GM19463 (cell line): Measurements from ENCODE around the gene ZNF165.
"Not testable (repeated sequence)": the region's sequence is repeated elsewhere in the genome, so short reads cannot be mapped to it uniquely, and the experiment has no call there.

Experiments used
- ATAC-seq: cut with Tn5 transposase; IDR thresholded peaks from one replicate; pipeline ENCODE4 v1.9.1; 2021; ENCODE audit warnings: mild to moderate bottlenecking, moderate library complexity; ENCODE audit not compliant: unreplicated experiment

Gene ZNF165

DNA sequence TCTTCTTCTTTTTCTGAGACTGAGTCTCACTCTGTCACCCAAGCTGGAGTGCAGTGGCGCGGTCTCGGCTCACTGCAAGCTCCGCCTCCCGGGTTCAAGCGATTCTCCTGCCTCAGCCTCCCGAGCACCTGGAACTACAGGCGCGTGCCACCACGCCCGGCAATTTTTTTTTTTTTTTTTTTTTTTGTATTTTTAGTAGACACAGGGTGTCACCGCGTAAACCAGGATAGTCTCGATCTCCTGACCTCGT lies at the start of gene ZNF165:
Gene ZNF165, plus strand, starts transcription at position 188 of the 250 bp plus-strand sequence. CDS start 4,913 bp downstream, outside the sequence.
- ATAC-seq, result not testable (repeated sequence)

DNA sequence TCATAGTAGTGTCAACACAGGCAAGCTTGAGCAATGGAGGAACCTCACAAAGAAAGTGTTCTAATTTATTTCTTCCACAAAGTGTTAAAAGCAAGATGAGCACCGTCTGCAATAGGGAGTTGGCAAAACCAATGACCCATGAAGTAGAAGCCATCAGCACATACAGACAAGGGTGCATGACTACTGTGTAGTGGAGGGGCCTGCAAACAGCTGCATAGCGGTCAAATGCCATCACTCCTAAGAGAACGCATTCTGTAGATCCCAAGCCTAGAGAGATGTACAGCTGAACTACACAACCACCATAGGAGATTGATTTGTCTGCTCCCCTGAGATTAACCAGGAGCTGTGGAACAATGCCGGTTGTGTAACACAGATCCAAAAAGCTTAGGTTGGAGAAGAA lies 26.8 kb upstream of the ZNF165 start:
- no peak for ATAC-seq

DNA sequence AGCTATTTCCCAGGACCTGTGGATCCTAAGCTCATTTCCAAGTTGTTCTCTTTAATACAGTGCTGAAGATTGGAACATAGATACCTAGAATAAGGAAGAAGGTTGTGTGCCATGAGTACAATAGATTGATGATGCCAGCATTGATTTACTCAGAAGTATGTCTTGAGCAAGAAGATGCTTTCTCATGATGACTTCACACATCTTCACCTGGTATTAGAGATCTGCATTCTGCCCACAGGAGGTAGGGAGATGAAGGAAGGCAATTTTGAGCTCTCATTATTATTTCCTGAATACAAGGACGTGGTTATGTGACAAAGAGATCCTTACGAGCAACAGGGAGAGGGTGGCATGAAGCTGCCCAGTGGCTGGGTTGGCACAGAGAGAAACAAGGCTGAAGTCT lies 20.0 kb upstream of the ZNF165 start:
- ATAC-seq, result no peak

DNA sequence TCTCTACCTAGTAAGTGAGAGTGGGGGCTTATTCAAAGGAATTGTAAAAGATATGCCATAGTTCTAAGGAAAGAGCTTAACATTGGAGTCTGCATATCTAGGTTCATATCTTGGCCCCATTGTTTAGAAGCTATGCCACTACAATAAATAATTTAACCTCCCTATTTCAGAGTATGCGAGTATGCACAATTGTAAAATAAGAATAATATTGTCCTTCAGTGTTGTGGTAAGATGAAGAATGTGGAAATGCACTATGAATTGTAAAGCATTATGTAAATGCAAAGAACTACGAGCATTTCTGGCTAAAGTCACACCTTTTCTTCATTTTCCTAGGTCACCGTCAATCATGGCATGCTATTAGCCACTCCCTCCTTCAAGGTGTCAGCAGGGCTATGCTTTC lies 16.1 kb upstream of the ZNF165 start:
- no peak for ATAC-seq

DNA sequence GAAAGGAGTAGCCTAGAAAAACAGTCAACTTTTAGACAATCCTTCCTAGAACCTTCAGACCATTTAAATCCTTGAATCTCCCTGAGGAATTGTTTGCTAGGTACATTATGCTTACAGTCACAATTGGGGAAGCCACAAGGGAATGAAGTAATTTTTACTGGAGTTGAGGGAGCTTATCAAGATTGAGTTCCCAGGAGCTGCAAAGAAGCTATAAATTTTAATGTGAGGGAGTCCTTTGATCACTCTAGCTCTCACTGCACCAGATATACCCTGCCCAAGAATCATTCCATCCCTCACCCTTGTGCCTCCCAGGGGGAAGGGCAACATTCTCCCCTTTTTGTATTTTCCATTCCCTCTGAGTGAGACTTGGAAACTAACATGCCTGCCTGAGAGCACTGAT lies 12.3 kb upstream of the ZNF165 start:
- ATAC-seq, result no peak

DNA sequence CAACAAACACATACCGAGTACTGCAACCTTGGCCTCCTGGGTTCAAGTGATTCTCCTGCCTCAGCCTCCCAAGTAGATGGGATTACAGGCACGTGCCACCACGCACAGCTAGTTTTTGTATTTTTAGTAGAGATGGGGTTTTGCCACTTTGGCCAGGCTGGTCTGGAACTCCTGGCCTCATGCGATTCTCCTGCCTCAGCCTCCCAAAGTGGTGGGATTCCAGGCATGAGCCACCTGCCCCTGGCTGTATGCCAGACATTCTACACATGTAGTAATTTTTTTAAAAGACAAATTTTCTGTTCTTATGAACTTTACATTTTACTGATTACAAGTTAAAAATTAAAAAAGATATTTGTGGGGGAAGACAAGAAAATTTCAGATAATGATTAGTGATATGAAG lies 9.4 kb upstream of the ZNF165 start:
- not testable (repeated sequence) for ATAC-seq

DNA sequence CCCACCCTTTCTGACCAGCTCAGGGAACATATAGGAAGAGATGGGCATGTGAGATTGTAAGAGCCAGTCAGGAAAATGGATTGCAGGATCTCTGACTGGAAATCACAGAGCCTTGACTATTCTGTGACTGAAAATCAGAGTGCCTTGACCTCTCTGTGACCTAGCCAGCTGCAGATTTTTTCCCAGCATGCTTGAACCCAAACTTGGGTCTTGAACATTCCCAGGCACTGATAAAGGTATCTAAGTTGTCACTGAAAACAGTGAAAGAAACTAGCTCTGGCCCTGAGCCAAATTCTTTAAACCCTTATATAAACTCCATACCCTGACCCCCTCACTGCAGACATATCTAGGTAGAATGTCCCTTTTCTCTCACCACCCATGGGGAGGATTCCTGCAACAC lies 2.3 kb upstream of the ZNF165 start:
- ATAC-seq, result no peak

DNA sequence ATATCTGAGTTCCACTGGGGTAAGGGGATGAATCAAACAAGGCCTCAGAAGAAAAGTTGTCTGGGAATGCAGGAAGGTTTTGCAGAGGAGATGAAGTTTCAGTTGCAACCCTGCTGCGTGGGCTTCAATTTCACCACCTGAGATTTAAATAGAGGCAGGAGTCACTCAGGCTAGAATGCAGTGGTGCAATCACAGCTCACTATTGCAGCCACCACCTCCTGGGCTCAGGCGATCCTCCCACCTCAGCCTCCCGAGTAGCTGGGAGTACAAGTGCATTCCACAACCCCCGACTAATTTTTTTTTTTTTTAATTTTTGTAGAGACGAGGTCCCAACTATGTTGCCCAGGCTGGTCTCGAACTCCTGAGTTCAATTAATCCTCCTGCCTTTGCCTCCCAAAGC lies 1.5 kb upstream of the ZNF165 start:
- ATAC-seq, result no peak

DNA sequence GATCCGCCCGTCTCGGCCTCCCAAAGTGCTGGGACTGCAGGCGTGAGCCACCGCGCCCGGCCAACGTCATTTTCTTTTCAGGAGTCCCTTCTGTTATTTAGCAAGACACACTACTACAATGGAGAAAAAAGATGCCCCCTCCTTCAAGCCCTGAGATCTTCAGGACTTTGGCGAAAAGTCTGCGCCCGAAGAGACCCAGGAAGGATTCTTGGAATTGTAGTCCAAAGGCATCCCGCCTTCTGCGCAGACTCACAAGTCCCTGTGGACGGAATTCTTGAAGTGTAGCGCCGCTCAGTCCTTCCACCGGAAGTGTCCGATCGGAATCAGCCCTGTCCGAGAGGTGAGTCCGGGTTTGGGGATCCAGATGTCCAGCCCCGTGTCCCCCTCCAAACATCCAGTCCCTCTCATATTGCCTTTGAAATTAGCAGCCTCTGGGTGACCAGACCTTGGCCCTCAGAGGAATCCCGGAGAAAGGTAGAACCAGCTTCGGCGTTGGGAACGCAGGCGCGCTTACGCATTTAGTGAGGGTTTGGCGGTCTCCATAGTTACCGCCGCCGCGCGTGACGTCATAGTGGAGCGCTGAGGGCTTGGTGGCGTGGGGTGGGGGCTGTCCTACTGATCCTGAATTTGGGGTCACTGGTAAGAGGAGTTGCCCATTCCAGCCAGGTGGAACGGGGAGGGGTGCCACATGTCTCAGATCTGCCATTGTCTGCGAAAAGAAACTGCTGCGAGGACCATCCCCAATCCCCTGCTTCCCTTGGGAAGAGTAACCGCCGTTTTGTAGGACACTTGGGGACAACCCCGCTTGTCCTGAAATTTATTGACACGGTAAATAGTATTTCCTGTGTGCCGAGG lies 490 bp downstream of the ZNF165 start:
- peak; percentile 72 for ATAC-seq

DNA sequence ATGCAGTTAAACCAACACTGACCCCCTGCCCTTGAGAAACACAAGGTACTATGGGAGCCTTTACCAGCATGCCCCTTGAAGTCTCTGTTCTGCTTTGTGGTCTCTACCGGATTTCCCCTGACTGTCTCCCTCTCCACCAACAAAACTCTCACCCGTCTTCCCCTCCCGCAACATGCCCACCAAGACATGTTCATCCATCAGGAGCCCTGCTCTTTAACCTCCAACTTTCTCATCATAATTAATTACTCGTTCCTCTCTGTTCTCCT lies 1.1 kb downstream of the ZNF165 start:
- ATAC-seq, result peak; percentile 54

DNA sequence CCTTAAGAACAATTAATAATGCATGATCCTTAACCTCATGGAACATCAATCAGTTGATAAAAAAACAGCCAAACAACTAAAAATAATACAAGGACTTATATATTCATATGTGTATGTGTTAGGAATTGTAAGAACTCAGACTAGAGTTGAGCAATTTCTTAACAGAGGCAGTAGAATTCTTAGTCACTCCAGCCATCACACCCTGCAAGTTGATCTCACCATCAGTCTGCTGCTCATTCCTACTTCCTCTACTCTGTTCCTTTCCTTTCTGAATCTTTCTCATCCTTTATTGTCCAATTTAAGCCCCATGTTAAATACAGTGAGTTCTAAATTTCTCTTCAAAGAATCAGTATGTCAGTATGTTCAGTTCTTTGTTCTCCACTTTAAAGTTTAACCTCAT lies 2.6 kb downstream of the ZNF165 start:
- ATAC-seq, result no peak

DNA sequence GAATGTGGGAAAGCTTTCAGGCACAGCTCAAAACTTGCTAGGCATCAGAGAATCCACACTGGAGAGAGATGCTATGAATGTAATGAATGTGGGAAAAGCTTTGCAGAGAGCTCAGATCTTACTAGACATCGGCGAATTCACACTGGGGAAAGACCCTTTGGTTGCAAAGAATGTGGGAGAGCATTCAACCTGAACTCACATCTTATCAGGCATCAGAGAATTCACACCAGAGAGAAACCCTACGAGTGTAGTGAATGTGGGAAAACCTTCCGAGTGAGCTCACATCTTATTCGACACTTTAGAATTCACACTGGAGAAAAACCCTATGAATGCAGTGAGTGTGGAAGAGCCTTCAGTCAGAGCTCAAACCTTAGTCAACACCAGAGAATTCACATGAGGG lies 8.7 kb downstream of the ZNF165 start:
- ATAC-seq, result no peak

DNA sequence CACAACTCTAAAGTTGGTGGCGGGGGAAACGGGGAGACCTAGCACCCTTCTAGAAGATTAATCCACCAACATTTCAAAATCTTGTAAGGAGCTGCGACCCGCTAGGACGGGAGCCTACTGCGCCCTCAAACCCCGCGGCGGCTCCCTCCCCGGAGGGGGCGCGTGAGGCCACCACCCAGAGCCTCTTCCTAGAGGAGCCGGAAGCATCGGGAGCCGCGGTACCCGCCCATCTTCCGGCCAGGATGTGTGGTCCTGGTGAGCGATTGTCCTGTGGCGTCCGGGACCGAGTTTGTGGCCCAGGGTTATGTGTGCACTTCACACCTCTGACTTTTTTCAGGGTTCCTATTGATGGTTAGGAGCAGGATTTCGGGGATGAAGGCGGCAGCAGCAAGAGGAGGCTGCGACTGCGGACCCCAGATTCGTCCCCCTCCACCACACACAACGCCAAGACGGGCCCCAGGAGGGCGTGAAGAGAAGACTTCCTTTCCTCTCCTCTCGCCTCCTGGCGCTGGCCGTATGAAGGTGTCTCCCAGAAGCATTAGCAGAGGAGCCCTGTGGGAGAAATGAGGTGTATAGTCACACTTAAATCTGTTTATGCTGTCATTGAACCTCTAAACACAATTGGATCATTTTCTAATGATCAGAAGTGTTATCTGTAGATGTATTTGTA lies 10.7 kb downstream of the ZNF165 start:
- no peak for ATAC-seq

DNA sequence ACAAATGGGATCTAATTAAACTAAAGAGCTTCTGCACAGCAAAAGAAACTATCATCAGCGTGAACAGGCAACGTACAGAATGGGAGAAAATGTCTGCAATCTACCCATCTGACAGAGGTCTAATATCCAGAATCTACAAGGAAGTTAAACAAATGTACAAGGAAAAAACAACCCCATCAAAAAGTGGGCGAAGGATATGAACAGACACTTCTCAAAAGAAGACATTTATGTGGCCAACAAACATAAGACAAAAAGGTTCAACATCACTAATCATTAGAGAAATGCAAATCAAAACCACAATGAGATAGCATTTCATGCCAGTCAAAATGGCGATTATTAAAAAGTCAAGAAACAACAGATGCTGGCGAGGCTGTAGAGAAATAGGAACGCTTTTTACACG lies 21.9 kb downstream of the ZNF165 start:
- not testable (repeated sequence) for ATAC-seq

DNA sequence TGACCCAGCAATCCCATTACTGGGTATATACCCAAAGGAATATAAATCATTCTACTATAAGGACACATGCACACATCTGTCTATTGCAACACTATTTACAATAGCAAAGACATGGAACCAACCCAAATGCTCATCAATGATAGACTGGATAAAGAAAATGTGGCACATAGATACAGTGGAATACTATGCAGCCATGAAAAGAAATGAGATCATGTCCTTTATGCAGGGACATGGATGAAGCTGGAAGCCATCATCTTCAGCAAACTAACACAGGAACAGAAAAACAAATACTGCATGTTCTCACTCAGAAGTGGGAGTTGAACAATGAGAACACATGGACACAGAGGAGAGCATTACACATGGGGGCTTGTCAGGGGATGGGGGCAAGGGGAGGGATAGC lies 22.3 kb downstream of the ZNF165 start:
- not testable (repeated sequence) for ATAC-seq

DNA sequence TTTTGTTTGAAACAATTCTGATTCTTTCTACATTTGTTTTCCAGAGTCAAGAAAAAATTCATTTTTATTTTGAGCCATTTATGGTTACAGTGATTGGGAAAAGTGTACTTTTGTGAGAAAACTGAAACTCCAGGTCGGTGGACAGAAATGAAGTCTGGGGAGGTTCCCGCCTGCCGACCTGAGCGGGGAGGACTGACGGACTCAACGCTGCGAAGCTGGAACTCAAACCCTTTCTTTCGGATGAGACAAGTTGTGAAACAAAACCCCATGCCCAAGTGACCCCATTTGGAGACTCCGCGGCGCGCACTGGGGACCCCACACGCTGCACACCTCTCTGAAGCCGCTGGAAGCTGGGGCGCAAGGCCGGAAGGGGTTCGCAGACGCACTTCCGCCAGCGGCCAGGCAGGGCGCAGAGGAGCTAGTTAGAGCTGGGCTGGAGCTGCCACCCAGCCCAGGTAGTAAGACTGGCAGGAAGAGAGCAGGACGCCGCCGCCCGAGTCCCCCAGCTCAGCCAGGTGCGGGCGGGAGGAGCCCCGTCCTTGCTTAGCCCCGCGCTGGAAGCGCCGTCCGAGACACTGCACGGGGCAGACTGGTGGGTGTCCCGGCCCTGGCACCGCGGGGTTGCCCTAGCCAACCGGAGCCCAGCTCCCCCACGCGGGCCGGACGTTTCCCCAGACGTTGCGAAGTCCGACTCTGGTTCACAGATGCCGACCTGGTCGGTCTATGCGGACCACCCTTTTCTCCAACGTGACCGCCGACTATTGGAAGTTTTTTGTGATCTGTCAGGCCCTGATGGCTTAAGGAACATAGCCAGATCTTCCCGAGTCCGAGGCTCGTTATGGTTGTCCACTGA lies 24.2 kb downstream of the ZNF165 start:
- ATAC-seq, result peak; percentile 99

DNA sequence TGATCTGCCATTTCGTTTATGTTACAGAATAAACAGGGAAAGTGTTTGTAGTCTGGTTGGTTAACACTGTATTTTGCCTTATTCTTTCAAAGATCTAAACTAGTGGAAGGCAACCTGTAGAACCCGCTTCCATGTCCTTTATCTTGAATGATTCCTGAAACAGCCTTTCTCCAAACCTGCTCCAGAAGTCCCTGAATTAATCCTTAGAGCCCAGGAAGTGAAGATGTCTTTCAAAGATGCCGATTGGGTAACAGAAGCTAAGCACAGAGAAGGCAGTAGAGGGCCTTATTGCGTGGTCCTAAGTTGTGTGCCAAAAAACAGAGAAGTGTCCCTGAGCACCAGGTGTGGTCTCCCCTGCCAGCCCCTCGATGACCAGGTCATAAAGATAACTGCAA lies 24.9 kb downstream of the ZNF165 start:
- ATAC-seq, result no peak

DNA sequence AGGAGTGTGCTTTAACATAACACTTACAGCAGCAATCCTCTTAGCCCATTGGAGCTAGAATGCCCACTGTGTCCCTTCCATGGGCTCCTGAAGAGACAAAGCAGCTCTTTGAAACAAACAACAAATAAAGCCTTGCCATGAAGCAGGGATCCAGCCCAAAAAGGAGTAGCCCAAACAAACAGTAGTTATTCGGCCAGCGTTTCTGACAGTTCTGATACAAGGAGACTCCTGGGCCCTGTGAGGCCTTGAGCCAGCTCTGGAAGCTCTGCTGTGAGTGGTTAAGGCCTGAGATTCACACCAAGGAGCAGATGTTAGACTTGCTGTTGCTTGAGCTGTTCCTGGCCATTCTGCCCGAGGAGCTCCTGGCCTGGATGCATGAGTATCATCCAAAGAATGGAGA lies 27.1 kb downstream of the ZNF165 start:
- ATAC-seq, result no peak

DNA sequence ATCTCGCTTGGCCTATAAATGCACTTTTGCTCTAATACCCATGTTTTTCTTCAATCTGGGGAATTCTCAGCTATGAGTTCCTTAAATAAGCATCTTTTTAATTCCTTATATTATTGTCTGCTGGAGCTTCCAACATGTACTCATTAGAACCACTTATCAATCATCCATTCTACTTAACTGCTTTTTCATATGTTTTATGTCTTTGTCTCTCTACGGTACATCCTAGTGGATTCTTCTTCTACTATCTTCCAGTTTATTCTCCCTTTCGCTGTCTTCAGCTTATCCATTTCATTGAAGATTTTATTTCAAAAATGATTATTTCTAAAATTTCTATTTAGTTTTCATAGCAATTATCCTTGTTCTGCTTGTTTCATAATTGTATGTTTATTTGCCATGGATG lies 31.6 kb downstream of the ZNF165 start:
- no peak for ATAC-seq

DNA sequence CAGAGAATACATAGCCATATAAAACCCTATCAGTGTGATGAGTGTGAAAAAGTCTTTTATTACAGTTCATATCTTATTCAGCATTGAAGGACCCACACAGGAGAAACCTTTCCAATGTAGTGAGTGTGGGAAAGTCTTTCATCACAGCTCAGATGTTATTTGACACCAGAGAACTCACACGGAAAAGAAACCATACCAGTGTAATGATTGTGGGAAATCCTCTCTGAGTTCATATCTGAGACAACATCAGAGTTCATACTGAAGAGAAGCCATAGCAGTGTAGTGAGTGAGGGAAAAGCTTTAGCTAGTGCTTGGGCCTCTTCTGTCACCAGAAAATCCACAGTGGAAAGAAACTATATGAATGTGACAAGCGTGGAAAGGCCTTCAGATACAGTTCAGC lies 35.4 kb downstream of the ZNF165 start:
- no peak for ATAC-seq

DNA sequence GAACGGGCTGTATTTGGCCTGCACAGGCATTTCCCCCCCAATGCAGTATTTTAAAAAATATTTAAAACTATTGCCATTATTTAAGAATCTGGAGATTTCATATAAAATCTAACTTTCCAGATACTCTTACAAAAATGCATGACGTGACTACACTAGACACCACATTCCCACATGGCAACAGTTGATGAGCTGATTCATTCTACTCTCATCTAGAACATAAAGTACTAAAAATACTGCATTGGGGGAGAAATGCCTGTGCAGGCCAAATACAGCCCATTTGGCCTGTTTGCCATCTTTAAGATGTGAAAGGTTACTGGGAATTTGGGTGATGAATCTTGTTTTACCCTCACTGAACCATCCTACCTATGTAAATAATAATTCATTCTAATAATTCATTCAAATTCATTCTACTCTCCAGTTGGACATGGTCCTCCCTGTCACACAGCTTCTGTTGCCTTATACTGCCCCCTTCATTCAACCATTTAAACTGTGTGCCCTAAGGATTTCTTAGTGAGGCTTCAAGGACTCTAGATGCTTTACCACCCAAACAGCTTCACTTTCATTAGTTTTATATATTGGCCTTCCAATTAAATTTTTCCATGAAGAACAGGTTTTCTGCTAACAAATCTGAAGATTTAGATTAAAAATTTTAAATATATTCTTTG lies 37.1 kb downstream of the ZNF165 start:
- no peak for ATAC-seq

DNA sequence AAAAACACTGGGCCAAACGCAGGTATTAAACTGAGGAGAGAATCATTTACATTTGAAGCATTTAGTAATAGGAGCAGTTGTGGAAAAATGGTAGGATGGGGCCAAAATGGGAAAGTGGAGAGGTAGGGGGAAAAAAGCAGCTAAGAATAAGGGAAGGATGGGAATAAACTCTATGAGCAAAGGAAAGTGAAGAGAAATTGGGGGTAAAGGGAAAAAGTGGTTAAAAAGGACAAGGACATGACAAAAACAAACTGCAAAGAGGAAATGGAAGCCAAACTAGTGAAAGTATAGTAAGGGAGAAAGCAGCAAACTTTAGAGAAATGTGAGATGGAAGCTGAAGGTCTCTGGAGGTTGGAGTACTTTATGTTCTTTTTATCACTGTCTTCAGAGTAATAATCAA lies 37.8 kb downstream of the ZNF165 start:
- no peak for ATAC-seq
